Activated CD4-positive, alpha-beta T cell treated with anti-CD3 and anti-CD28 coated beads, Interleukin-10, Interleukin-2, amounts not matched to agents 100 ng/mL and 50 ng/mL, durations not matched to agents 16 hours and 8 hours (primary cell): Measurements from ENCODE around the gene PRRT1.

Experiments
- DNase-seq: peaks from one replicate; pipeline ENCODE4 v3.0.0-alpha.2; 2020

PRRT1 gene

DNA sequence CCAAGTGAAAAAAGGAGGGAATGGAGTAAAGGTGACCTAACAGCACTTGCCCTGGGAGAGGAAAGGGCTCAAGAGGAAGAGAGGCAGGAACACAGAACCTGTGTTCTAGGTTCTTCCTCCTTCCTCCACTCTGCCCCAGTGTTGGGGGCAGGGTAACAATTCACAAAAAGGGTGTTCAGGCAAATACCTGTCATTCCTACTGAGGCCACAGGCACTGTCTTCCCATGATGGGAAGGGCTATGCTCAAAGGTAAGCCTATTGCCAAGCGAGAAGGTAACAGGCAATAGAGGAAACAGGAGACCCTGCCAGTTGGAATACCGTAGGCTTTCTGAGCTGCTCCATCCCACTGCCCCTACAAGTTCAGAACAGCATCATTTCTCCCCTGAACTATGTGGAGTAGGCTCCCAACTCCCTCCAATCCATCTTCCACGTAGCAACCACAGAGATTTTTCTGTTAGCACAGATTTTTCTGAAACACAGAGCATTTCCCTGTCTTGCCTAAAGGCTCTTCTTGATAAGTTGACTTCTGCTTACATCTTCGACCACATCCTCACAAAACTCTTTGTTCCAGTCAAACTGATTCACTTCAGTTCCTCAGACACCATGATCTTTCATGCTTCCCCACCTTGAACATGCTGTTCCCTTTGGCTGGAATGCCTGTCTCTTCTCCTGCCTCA is 21.4 kb upstream of the PRRT1 start:
- no peak for DNase-seq

DNA sequence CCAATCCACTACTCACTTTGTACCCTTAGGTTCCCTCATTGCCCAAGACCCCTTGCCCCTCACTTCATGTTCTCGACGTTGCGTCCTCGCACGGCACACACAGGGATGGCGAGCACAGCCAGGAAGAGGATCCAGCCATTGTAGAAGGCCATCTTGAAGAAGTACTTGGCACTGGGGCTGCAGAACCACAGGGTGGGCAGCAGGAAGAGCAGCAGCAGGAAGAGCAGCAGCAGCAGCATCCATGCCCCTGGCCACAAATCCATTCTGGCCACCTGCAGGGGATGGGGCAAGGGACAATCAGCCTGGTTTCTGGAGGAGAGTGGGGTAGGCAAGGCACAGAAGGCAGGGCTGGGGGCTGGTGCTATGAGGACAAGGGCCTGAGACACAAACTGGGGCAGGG is 19.5 kb upstream of the PRRT1 start:
- DNase-seq = no peak

DNA sequence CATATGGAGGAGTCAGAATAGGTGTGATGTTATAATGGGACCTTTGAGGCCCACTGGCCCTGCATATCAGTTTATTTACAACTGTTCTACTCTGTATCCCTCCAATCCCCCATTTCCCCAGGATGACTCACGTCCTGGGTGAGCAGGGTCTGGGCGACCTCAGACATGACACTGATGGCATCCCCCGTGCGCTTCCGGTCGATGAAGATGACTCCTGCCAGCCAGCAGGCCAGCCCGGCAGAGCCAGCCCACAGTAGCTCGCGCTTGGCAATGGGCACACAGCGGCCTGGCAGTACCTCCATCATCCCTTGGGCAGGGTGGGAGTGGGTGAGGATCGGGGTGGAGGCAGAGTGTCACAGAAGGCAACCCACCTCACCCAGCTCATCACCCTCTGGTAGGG is 18.6 kb upstream of the PRRT1 start:
- DNase-seq = no peak

DNA sequence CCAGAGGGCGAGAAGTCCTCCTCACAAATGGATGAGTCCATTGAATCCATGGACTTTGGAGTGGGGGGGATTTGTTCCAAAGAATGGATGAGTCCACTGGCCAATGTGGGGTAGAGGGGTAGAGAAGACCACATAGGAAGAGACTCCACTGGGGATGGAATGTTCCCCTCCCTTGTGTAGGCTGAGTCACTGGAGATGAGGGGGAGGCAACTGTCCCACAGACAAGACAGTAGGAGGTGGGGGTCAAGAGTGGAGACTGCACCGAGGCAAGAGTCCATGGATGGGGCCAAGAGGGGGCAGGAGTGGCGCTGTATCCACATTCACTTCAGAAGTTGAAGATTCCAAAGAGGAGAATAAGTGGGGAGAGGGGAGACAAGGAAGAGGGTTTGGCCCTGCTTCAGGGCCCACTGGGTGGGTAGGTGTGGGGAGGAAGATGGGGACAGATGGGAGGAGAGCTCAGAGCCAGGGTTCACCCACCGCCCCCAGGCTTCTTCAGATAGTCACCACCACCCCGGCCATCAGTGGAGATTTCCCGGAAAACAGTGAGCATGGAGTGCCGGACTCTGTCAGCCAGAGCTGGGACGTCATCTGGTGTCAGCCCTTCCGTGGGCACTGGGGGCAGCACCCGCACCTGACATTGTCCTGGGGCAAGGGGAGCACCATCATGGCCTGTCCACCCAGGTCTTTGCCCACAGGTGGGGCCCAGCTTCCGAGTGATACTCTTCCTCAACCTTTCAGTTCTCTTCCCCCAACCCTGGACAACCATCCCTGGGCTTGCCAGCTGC is 17.3 kb upstream of the PRRT1 start:
- DNase-seq = no peak

DNA sequence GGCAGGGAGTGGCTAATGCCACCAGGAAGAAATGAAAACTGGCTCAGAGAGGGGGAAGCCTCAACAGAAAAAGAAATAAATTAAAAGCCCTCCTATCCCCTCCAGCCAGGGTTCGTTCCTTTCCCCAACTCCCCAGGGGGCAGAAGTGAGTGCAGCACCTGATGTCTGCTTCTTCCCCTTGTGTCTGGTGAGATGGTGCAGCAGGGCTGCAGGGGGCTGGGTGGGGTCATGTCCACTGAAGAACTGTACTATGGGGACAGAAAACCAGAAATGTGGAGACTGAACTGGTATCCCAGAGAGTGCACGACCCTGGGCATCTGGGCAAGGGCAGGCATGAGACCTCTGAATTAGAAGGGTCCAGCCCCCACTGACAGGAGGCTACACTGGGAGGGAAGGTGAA is 16.6 kb upstream of the PRRT1 start:
- DNase-seq = no peak

DNA sequence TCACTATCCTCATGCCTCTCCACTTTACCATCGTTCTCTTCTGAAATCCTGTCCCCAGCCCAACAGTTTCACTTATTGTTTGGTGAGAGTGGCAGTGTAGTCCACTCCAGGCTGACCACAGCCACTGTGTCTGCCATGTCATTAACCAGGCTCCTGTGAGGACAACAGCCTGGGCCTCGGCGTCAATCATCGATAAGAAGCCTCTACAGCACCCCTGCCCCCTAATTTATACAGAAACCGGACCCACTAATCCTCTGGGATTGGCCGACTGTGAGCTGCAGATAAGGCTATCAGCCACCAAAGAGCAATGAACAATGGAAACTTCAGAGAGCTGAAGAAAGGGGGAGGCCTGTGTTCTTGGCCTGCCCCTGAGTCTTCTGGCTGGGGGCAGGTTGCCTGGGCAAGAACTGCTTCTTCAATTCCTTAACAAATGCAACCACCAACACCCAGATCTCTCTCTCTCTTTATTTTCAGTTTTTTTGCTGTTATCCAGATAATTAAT is 16.1 kb upstream of the PRRT1 start:
- DNase-seq = no peak

DNA sequence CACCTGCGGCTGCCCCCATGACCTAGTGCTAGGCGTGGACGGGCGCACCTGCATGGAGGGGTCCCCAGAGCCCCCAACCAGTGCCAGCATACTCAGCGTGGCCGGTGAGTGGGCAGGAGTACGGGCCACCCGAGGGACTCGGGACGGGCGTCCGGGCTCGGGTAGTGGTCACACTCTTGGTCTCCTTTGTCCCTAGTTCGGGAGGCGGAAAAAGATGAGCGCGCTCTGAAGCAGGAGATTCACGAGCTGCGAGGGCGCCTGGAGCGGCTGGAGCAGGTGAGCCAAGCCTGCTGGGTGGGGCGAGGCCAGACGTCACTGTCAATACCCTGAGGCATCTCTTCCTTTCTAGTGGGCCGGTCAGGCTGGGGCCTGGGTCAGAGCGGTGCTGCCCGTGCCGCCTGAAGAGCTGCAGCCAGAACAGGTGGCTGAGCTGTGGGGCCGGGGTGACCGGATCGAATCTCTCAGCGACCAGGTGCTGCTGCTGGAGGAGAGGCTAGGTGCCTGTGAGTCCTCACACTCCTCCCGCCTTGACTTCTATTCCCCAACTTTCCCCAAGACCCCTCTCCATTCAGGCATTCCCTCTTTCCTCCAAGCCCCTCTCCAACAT is 15.5 kb upstream of the PRRT1 start:
- DNase-seq = no peak

DNA sequence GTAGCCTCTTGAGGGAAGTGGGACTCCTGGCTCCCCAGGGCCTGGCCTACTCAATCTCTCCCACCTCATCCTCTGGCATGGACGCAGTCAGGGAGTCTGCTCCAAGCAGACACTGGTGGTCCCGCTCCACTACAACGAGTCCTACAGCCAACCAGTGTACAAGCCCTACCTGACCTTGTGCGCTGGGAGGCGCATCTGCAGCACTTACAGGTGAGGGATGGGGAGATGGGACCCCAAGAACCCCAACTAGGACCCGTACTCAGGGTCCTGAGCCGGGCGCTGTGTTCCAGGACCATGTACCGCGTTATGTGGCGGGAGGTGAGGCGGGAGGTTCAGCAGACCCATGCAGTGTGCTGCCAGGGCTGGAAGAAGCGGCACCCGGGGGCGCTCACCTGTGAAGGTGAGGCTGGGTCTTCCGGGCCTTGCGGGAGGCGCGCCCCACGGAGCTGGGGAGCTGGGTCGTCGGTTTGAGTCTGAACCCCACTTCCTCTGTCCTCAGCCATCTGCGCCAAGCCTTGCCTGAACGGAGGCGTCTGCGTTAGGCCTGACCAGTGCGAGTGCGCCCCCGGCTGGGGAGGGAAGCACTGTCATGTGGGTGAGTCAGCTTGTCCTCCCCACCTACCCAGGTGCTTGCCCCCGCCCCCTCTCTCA is 14.8 kb upstream of the PRRT1 start:
- no peak for DNase-seq

DNA sequence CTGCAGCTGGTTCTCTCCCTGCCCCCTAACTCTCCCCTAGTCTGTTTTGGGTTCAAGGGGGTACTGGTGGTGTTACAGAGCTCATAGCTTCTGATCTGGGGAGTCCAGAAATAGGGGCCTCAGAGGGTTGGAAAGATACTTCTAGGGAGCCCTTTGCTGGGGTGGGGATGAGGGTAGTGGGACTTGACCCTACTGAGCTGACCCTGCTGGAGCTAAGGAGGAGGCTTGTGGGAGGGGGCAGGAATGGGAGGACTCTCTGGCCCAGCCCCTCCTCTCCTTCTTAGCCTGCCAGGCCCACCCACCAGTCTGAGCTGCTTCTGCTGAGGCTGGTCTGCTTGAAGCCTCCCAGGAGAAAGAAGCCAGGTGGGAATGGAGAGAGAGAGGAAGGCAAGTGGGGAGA is 12.6 kb upstream of the PRRT1 start, which contains the start of gene EGFL8:
TSS of gene EGFL8 (plus strand) at position 301 of the 400 bp plus-strand sequence. CDS start 1,571 bp downstream, outside the sequence.
- no peak for DNase-seq

DNA sequence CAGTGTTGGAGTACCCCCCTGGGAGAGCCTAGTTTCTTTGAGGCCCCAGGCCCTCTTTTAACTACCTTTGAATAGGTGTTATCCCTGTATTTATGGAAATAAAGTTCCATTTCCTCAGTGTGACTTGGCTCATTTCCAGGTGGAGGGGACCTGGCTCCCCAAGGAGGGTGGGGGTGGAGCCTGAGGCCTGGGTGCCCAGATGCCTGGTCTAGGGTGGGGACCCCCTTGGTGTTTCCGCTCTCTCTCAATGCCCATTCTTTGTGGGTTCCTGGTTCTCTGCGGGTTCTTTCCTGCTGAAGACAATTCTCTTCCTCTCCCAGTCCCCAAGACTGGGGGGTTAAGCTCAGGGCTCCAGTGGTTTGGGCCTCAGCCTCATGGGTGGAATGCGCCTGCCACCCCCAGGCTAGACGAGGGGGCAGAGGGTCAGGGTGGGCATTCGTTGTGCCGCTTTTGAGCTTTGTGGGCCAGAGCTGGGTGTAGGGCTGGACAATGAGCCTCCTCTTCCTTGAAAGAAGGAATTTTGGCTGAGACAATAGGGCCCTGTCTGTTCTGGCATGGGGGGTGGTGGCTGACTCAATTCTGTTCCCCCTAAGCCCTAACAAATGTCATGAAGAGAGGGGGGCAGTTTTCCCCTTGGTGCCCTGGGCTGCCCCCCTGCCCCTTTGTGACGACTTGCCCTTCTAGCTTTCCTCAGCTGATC is 12.0 kb upstream of the PRRT1 start:
- DNase-seq = no peak

DNA sequence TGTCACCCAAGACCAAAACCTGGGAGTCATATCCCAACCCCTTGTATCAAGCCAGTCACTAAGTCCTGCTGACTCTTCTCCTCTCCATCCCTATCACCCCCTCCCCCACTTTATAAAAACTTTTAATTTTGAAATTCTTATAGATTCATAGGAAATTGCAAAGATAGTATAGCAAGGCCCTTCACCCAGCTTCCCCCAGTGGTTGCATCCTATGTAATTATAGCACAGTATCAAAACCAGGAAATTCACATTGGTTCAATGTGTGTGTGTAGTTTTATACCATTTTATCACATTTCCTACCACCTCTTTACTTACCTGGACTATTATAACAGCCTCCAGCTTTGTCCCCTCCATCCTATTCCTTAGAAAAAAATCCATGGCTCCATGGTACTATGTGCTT is 6.3 kb upstream of the PRRT1 start:
- DNase-seq = no peak

DNA sequence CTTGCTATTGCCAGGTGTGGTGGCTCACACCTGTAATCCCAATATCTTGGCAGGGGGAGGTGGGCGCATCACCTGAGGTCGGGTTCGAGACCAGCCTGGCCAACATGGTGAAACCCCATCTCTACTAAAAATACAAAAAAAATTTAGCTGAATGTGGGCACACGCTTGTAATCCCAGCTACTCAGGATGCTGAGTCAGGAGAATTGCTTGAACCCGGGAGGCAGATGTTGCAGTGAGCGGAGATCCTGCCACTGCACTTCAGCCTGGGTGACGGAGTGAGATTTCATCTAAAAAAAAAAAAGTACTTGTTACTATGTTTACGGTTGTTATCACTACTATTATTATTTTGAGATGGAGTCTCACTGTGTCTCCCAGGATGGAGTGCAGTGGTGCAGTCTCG is 5.2 kb upstream of the PRRT1 start:
- DNase-seq = no peak

DNA sequence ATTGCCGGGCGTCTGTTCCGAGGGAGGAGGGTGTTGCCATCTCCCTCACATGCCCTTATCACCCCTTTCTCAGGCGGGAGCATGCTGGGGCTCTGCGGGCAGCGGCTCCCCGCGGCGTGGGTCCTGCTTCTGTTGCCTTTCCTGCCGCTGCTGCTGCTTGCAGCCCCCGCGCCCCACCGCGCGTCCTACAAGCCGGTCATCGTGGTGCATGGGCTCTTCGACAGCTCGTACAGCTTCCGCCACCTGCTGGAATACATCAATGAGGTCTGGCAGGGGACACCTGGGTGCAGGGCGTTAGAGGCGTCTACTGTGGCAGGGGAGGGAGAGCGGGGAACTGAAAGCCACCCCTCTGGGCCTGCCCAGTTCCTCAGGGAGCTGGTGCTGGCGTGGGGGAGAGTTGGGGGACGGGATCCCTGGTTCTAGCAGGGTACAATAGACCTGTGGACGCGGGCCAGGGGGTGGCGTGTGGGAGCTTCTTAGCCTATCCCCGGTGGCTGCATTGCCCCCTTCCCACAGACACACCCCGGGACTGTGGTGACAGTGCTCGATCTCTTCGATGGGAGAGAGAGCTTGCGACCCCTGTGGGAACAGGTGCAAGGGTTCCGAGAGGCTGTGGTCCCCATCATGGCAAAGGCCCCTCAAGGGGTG is 2.9 kb upstream of the PRRT1 start:
- DNase-seq = peak; percentile 73

DNA sequence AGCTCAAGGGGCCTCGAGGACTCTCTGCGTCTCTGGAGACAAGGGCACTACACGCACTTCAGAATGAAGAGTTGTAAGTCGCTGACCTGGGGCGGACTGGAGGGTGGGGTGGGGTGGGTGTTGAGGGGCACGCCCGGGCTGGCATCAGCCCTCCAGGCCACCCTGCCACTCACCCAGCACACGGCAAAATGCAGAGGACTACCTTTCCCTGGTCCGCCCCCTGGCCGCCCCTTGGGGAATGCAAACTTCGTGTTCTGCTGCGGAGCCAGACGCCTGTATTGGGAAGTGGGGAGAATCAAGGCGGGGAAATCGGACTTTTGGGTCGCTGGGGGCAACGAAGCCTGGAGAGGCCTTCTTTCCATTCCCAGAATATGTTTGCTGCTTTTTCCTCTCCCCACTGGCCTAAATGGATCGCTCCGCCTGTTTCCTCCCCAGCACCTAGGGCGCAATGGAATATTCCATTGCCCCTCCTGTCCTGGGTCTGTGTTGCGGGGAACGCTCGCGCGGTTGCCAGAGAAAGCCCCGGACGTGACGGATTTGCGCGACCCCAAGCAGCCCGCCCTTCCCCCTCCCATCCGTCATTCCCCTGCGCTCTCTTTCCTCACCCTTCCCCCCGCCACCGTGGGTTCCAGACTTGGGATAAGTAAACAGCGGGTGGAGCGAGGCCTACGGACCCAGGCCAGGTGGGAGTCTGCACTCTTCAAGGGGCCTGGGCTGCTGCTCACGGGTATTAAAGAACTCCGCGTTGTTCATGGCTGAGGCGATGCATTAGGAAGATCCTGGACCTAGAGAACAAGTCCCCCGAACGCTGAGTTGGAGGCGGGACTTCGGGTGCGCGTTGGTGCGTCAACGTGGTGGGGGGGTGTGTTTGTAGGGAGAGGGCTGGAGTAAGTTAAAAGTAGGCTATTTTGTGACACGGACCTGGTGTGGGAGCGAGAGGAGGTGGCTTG is 2.1 kb upstream of the PRRT1 start, which contains the start of gene PPT2:
TSS of gene PPT2 (plus strand) at position 578 of the 950 bp plus-strand sequence. CDS start 454 bp downstream, outside the sequence.
- peak; percentile 72 for DNase-seq

DNA sequence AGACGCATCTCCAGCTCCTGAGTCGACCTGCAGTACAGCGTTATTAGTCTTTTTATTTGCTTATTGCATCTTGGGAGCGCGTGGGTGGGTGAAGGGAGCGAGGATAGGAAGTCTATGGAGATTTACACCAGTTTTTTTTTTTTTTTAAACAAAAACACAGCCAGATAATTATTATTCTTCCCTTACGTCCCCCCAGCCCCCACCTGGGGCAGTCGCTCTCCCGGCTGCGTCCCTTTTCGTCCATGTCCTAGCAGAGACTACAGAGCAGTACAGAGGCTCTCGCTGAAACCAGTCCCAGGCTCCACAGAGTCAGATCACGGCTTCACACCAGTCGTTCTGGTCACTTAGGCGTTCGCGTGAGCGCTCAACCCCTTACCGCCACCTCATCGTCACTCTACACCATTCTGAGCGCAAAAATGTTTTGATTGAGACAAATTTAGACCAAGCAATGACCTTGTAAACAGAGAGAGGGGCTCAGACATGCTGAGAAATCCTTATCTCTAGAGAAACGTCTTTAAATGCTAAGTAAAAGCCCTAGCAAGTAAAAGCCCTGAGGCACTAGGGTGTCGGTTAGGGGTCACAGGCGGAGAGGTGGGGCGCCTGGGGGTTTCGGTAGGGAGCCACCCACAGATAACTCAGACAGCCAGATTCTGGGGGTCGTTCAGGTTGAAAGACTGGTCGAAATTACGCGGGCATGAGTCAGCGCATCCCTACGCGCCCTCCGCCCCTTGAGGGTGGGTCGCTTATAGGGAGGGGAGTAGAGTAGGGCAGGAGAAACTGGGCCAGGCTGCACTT is 1.2 kb upstream of the PRRT1 start:
- no peak for DNase-seq

DNA sequence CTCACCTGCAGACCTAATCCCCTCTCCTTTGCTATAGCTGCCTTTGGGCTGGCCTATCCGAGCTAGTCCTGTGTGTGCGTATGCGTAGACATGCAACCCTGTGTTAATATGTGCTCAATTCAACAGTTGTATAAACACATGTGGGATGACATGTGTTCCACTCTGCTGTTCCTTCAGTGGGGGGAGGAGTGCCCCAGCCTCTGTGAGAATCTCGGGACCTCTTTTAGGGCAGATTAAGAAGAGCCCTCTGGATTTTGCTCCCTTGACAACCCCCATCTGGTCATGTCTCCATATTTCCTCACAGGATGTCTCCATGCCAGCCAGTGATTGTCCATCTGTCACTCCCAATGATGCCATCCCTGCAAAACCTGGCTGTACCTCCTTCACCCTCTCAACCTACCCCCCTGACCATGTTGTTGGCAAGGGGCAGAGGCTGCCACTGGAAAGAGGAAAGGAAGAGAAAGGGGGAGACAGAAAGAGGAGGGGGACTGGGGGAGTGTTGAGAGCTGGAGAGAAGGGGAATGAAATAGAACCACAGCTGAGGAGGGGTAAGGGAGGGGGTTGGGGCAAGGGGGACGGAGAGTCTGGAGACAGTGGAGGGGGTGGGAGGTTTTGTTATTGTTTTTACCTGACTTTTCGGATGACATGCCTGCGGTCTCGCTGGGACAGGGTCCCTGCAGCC is 417 bp downstream of the PRRT1 start:
- DNase-seq = no peak

DNA sequence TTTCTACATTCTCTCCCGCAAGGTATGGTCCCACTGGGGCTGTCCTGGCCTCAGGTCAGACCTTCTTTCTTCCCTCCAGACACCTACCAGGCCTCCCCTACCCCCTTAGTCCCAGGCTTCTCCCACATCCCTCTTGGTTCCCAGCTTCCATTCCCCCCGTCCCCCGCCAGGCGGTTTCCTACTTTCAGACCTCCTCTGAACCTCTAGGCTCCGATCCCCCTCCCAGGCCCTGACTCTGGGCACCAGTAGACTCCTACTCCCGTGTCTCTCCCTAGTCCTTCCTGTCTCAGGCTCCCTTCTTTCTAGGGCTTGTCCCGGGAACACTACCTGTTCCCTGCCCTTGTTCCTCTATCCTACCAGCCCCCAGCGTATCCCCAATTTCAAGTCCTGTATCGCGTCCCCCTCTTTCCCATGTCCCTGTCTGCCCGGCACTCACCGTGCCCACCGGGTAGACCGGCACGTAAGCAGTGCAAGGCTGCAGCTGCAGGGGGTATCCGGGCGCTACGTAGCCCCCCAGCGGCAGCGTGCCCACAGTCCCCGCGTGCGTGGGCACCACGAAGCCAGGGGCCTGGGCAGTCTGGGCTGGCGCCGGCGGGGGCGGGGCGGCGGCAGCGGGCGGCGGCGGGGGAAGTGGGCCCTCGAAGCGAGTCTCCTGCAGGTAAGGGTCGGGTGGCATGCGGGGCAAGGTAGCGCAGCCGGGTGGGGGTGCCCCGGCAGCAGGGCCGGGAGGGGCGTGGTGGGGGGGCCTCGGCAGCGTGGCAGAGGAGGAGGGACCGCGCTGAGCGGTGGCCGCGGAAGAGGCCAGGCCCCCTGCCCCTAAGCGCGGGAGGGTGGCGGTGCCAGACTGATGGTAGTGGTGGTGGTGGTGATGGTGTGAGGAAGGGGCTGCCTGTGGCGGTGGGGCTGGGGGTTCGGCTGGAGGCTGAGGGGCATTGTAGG is 1.5 kb downstream of the PRRT1 start:
- DNase-seq = no peak

DNA sequence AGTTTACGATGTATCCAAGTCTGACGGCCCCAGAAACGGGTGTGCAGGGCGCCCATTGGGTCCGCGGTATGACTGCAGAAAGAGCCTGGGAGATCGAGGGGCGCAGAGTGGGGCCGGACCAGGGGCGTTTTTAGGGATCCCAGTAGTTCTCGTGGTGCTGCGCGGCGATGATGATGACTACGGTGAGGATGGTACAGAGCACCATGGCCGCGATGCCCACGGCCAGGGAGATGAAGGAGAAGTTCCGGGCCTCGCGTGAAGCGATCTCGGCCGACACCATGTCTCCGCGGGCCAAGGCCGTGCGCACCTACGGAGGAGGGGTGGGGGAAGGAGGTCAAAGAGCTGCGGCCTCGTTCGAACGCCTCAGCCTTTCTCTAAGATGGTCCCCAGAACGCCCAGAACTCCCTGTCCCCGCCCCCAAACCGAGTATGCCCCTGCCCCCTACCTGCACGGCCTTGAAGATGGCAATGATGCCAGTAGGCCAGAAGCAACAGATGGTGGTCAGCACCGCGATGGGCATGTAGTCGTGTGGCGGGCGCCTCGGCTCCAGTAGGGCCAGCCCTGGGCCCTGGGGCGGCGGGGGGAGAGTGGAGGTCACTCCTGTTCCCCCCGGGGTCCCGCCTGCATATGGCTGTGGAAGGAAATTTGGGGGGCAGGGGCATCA is 2.5 kb downstream of the PRRT1 start:
- no peak for DNase-seq
